Measurements from ENCODE around the gene CCDC146.

Gene CCDC146

GRCh38 chr7:77289387-77289786 is 167.0 kb downstream of the CCDC146 start:
- DNase-seq (ENCODE audit: low spot score): no peak

DNA sequence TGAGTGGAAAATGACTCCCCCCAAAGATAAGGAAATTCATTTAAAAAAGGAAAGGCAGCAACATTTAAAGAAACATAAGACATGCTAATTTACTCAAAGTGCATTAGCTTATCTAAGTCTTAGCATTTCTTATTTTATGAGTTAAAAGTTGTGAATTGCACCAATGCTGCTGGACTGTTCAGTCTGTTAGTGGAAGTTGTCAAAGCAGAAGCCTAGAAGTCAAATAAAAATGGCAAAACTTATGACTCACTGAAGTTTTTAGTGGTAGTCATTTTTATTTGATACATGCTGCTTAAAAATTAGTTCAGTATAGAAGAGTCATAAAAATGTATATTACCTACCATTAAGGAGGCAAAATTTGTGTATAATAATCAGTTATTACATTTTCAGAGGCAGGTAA is 168.0 kb downstream of the CCDC146 start:
- DNase-seq (ENCODE audit: low spot score): no peak

DNA sequence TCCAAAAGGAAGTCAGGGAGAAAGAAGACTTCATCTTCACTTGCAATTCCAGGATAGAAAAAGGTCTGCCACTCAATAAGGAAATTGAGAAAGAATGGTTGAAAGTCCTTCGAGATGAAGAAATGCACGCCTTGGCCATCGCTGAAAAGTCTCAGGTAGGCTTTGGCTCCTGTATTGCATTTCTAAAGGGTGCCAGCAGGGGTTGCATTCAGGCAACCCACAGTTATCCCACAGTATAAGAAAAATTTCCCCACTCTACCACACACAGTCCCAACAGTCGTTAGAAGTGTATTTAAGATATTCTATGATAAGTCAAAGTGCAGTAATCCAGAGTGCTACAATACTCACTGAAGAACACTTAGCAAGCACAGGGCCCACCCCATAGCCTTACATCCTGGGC is 170.6 kb downstream of the CCDC146 start:
- DNase-seq (ENCODE audit: low spot score): no peak

DNA sequence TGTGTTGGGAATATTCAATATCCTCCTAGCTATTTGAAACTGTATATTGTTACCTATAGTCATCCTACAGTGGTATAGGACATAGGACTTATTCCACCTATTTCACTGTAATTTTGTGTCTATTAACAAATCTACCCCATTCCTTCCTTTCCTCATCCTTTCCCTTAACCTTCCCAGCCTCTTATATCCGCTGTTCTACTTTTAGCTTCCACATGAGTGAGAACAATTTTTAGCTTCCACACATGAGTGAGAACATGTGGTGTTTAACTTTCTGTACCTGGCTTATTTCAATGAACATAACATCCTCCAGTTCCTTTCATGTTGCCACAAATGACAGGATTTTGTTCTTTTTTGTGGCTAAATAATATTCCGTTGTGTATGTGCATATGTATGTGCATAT is 173.1 kb downstream of the CCDC146 start:
- DNase-seq (ENCODE audit: low spot score): no peak

DNA sequence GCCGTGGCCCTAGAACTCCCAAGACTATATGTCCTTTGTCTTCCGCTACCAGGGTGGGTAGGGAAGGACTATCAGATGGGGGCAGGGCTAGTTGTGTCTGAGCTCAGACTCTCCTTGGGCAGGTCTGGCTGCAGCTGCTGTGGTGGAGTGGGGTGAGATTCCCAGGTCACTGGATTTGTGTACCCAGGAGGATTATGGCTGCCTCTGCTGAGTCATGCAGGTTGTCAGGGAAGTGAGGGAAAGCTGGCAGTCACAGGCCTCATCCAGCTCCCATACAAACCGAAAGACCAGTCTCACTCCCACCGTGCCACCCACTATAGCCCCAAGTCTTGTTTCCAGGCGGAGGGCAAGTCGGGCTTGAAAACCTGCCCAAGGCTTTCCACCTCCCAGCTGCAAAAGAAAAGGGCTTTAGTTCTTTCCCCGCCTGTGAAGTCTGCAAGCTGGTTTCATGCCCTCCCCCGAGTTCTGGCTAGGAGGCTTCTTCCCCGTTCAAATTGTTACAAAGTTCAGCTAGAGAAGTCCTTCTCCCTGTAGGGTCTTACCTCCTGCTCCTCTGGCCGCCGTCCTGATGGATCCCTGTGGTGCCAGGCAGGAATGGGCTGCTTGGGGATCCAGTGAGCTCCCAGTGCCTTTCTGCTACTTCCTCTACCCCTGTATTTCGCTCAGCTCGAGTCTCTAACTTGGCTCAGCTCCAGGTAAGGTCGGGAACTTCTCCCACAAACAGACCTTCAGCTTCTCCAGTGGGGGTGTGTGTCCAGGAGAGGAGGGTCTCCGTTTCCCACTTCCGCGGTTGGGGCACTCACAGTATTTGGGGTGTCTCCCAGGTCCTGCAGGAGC is 184.0 kb downstream of the CCDC146 start:
- DNase-seq (ENCODE audit: low spot score): no peak

DNA sequence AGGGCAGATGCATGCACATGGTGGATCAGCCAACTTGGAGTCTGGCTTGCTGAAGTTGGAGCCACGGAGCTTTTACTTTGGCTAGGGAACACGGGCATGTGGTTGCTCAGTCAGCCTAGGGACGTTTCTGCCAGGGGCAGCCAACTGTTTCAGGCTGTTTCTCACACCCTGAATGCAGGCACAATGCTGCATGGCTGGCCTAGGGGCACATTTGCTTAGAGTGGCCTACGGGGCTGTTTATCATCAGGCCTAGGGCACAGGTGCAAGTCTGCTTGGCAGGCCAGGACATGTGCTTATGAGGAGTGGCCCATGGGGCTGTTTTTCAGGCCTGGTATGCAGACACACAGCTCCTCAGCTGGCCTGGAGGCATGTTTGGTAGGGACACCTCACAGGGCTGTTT is 186.4 kb downstream of the CCDC146 start:
- DNase-seq (ENCODE audit: low spot score): no peak

- DNase-seq (ENCODE audit: low spot score): no peak
These were observed 187.4 kb downstream of the CCDC146 start for GRCh38 chr7:77309714-77310220.

DNA sequence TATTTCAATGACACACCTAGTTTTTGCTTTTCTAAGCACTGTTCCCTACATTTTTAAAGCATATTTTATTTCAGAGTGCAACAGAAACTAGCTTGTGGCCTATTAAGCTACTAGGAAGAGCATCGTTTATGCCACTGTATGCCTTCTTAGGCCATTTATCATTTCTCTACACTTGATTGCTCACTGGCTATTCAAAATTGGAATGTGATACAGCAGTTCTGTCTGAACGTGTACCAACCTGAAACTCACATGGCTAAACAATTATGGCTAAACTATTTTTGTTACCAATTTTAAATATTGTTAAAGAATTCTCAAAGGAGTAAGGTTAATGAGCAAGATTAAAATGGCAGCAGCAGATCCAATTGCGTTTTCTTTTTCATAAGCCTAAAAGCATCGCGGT is 188.6 kb downstream of the CCDC146 start:
- DNase-seq (ENCODE audit: low spot score): no peak

- no peak for DNase-seq (ENCODE audit: low spot score)
These were observed 190.7 kb downstream of the CCDC146 start for GRCh38 chr7:77313085-77313484.

DNA sequence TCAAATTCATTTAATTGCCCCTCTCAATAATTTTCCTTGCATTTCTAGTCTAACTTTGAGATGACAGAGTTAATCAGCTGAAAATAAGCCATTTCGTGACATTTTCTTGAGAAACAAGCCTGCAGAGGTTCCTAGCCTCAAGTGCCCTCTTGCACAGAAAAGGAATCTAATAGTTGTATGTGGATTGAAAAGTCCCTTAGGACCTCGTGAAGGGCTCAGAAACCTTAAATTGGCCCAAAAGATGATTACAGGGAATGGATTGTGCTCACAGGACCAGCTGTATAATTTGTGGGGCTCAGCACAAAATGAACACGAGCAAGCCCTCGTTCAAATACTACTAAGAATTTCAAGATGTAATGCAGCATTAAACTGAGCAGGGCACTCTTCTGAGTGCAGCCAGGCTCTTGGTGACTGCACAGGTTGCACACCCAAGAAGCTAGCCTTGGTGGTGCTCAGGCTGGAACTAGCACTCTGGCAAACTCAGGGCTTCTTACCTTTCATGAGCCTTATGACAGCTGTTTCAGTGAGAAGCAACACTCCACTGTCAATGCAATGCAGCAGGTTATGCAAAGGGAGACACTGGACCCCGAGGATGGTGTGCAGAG is 191.6 kb downstream of the CCDC146 start:
- no peak for DNase-seq (ENCODE audit: low spot score)

DNA sequence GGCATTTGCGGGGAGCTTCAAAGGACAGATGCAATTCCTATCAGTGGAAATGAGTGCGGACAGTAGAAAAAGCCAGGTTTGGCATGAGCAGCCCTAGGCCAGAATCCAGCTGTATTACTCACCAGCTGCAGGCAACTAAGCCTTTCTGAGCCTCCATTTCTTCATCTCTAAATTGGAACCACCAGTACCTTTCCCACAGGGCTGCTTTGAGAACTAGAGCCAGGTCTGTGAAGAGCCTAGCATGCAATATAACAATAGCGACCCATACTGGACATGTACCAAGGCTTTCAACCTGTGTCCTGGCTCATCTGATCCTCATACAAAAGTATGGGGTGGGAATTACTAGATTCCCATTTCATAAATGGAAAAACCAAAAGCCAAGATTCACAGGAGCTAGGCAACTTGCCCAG is 192.8 kb downstream of the CCDC146 start:
- no peak for DNase-seq (ENCODE audit: low spot score)

- no peak for DNase-seq (ENCODE audit: low spot score)
These were observed 194.0 kb downstream of the CCDC146 start for GRCh38 chr7:77316219-77316978.

DNA sequence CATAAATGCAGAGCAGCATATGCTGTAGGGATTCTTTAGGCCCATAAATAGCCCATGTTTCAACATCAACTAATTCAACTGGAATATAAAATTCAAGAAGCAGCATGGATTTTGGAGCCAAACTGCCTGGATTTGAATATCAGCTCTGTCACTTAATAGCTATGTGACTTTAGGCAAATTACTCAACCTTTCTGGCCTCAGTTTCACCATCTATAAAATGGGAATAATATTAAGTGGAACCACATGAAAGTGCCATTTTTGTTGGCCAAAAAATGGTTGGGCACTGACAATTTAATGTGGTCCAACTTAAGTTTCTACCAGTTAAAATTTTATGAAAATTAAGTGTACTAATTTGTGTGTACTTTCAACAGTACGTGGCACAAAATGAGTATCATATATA is 195.6 kb downstream of the CCDC146 start:
- no peak for DNase-seq (ENCODE audit: low spot score)

DNA sequence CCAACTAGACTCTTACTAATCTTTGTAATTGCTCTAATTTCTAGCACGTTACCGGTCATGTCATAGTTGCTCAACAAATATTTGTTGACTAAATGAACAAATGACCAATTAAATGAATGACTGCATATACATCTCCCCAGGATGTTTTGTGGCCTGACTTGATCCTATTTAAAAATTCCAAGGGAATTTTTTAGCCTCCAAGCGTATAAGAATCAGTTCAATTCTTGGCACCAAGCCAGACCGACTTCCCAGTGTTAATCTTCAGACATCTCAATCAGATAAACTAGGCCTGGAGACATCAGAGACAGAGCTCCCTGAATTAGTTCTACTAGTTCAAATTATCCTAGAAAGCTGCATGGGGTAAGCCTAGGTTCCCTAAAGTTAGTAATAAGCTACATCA is 197.7 kb downstream of the CCDC146 start:
- DNase-seq (ENCODE audit: low spot score): no peak

DNA sequence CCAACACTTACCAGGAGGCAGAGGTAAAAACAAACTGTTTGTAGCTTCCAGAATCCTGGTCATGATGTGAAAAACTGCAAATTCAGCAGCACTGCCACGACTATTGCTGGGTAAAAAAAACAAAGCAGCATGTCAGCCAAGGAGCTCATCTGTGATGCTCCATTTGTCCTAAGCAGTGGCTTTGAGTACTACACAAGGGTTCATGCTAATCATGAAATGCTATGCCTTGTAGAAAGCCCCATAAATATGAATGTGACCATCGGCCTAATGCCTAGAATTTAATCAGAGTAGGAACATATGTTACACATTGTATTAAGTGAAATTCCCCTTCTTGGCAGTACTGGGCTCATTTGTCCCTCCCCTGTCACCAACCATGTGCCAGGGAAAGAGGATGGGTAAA is 198.3 kb downstream of the CCDC146 start:
- no peak for DNase-seq (ENCODE audit: low spot score)

DNA sequence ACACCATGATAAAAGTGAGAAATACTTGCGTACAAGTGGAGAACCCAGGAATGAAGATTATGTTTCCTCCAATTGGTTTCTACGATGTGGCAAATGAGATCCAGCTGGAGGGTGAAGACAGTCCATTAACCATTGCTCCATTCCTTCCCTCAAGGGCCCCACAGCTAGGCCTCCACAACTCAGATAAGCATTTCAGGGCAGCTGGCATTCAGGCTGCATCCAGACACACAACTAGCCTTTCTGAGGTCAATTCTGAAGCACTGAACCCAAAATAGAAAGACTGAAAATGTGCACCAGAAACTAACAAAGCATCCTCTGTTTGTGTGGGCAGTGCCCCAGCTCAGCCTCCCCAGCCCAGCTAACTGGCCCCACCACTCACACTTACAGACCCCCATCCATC is 198.9 kb downstream of the CCDC146 start:
- DNase-seq (ENCODE audit: low spot score): no peak

- peak; percentile 21 for DNase-seq (ENCODE audit: low spot score)
These were observed 203.7 kb downstream of the CCDC146 start for GRCh38 chr7:77326131-77326530.

DNA sequence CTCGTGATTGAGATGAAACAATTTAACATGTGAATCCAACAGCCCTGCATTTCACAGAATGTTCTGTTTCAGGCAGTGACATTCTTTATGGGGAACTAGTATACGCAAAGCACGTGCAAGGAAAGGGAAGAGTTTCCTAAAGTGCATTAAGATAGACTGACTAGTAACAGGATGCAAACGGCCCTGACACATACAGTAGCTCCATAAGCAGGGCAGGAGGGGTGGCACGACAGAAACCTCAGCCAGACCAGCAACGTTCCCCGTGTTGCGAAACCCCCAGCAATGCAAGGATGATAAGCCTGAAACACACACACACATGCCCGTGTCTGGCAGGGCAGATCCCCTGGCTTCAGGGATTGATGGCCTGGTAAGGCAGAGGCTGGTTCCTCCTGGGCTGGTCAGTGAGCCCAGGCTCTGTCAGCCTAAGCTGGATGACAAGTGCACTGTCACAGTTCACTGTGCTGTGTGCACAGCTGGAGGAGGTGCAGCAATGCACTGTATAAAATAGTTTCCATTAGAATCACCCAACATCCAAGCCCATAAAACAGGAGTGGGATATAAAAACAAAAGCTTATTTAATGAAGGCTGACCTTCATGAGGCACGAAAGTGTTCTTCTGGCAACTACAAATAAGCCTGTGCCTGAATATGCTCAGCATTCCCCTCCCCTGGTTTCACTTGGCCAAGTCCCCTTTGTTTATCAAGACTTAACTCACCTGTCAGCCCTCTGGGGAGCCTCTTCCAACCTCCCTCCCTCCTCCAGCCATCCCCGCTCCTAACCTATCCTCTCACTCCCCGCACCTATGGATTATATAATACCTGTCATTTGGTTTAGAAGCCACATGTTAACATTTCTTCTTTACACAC is 204.9 kb downstream of the CCDC146 start:
- DNase-seq (ENCODE audit: low spot score): no peak

DNA sequence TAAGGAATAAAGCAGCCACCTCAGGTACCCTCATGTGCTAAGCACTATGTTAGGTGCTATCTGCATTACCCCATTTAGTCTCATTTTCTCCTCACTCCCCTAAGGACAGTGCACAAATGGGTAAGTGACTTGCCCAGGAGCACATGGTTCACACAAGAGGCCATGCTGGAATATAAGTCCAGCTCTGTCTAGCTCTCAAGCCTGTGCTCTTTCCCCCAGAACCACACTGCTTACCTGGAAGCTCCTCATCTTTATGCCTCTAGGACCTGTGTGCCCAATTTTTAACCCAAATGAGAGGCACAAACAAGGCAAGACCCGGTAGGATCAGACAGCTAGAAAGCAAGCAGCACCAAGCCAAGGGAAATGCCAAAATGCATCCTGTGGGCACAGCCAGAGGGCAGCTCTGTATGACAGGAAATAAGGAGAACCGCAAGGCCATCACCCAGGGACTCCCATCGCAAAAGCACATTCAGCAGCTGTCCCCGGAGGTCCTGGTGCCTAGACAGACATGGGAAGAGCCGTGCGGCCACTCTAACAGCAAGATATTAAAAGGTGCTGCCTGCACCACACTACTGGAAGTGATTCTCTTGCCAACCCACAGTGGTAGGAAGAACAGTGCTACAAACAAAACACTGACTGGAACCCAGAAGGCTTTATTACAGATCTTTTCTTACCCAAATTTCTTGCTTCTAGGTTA is 205.7 kb downstream of the CCDC146 start:
- peak; percentile 28 for DNase-seq (ENCODE audit: low spot score)

- no peak for DNase-seq (ENCODE audit: low spot score)
These were observed 206.3 kb downstream of the CCDC146 start for GRCh38 chr7:77328669-77329068.

DNA sequence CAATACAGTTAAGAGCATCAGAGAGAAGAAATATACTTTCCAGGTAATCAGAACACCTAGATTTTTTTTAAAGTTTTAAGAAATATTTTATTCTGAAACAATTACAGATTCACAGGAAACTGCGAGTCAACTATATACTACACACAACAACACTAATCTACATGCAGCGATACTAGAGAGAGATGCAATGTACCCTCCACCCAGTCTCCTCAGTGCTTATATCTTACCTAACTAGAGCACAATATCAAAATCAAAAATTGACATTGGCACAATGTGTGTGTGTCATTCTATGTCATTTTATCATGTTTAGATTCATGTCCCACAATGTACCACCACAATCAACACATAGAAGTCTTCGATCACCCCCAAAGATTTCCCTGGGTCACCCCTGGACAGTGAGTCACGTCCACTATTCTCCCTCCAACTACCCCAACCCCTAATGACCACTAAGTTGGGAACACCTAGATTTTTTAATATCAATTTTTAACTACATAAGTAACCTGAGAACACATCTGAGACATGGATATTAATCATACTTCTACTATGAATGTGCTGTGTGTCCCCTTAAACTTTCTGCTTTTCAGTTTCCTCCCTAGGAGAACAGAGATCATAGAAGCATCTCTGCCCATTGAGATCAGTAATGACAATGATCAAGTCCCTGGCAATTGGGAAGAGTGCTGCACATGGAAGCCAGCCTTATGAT is 207.2 kb downstream of the CCDC146 start:
- peak; percentile 26 for DNase-seq (ENCODE audit: low spot score)
